HEK293 (cell line): Measurements from ENCODE around the gene NFIX.

Source experiments
- CTCF ChIA-PET: fragments of 350-600 bp; formaldehyde crosslinking; extraction: SDS; loops from one replicate; lab custom pipeline; 2021; ENCODE audit warnings: antibody characterized with exemption; lab: Yijun Ruan, JAX
- POLR2A ChIA-PET: fragments of 300-600 bp; formaldehyde crosslinking; extraction: SDS; loops from one replicate; lab custom pipeline; 2020; ENCODE audit warnings: antibody characterized with exemption, inconsistent platforms; lab: Yijun Ruan, JAX
- H3K27ac ChIP-seq: fragments of 200-500 bp; sonication (Bioruptor generic); 2 replicates; pipeline ENCODE4 v1.5.1; 2014; ENCODE audit warnings: low read depth, low read length, control low read depth, inconsistent platforms; ENCODE audit errors: extremely low read depth
- H3K36me3 ChIP-seq, 2 experiments: fragments of 200-500 bp in 1 of 2; sonication (Bioruptor generic) in 1 of 2; 1 replicate in 1 of 2; 2 replicates in 1 of 2; pipeline ENCODE4 v1.5.1; 2014 to 2017; ENCODE audit warnings: inconsistent platforms in 2 of 2, low read length in 2 of 2; ENCODE audit not compliant: control insufficient read depth in 2 of 2, insufficient read depth in 1 of 2
- H3K4me1 ChIP-seq: fragments of 200-500 bp; sonication (Bioruptor generic); 2 replicates; pipeline ENCODE4 v1.5.1; 2014; ENCODE audit warnings: mild to moderate bottlenecking, low read length, inconsistent platforms; ENCODE audit not compliant: control insufficient read depth, insufficient read depth
- H3K4me3 ChIP-seq: 2 replicates; pipeline ENCODE4 v1.5.1; 2011; ENCODE audit warnings: low read depth, mild to moderate bottlenecking, control low read depth, low read length, moderate library complexity
- H3K9me3 ChIP-seq: fragments of 200-500 bp; sonication (Bioruptor generic); 2 replicates; pipeline ENCODE4 v1.5.1; 2014; ENCODE audit warnings: low read depth, low read length, inconsistent platforms; ENCODE audit not compliant: control insufficient read depth, insufficient read depth
- GLI4 ChIP-seq: fragments of 450-650 bp; formaldehyde crosslinking; IDR thresholded peaks from 2 replicates; pipeline ENCODE4 v1.5.1; 2016; ENCODE audit warnings: missing biosample characterization, missing genetic modification characterization
- GLIS1 ChIP-seq: fragments of 450-650 bp; formaldehyde crosslinking; IDR thresholded peaks from 2 replicates; pipeline ENCODE4 v1.5.1; 2016; ENCODE audit warnings: missing biosample characterization, missing genetic modification characterization
- KLF7 ChIP-seq: fragments of 450-650 bp; formaldehyde crosslinking; IDR thresholded peaks from 2 replicates; pipeline ENCODE4 v1.5.1; 2016; ENCODE audit warnings: missing biosample characterization, missing genetic modification characterization, borderline replicate concordance
- OSR2 ChIP-seq: fragments of 450-650 bp; formaldehyde crosslinking; IDR thresholded peaks from 2 replicates; pipeline ENCODE4 v1.5.1; 2016; ENCODE audit warnings: missing biosample characterization, missing genetic modification characterization
- PATZ1 ChIP-seq: fragments of 450-650 bp; formaldehyde crosslinking; IDR thresholded peaks from 2 replicates; pipeline ENCODE4 v1.5.1; 2016; ENCODE audit warnings: missing biosample characterization, missing genetic modification characterization
- SCRT2 ChIP-seq: fragments of 450-650 bp; formaldehyde crosslinking; IDR thresholded peaks from 2 replicates; pipeline ENCODE4 v1.5.1; 2016; ENCODE audit warnings: missing biosample characterization, missing genetic modification characterization
- ZBTB10 ChIP-seq: fragments of 450-650 bp; formaldehyde crosslinking; IDR thresholded peaks from 2 replicates; pipeline ENCODE4 v1.5.1; 2016; ENCODE audit warnings: missing biosample characterization, missing genetic modification characterization
- ZFP69B ChIP-seq: fragments of 450-650 bp; formaldehyde crosslinking; IDR thresholded peaks from 2 replicates; pipeline ENCODE4 v1.5.1; 2016; ENCODE audit warnings: missing biosample characterization, missing genetic modification characterization
- ZIC2 ChIP-seq: fragments of 450-650 bp; formaldehyde crosslinking; IDR thresholded peaks from 2 replicates; pipeline ENCODE4 v1.5.1; 2016; ENCODE audit warnings: missing biosample characterization, missing genetic modification characterization
- ZNF114 ChIP-seq: fragments of 450-650 bp; formaldehyde crosslinking; IDR thresholded peaks from 2 replicates; pipeline ENCODE4 v1.5.0; 2017; ENCODE audit warnings: missing biosample characterization, missing genetic modification characterization
- ZNF175 ChIP-seq: fragments of 450-650 bp; formaldehyde crosslinking; IDR thresholded peaks from 2 replicates; pipeline ENCODE4 v1.5.1; 2016; ENCODE audit warnings: missing biosample characterization, missing genetic modification characterization
- ZNF24 ChIP-seq: fragments of 450-650 bp; formaldehyde crosslinking; IDR thresholded peaks from 2 replicates; pipeline ENCODE4 v1.5.1; 2016; ENCODE audit warnings: missing biosample characterization, missing genetic modification characterization
- ZNF248 ChIP-seq: fragments of 450-650 bp; formaldehyde crosslinking; IDR thresholded peaks from 2 replicates; pipeline ENCODE4 v1.5.1; 2017; ENCODE audit warnings: missing biosample characterization, missing genetic modification characterization
- ZNF26 ChIP-seq: fragments of 450-650 bp; formaldehyde crosslinking; IDR thresholded peaks from 2 replicates; pipeline ENCODE4 v1.5.1; 2016; ENCODE audit warnings: missing biosample characterization, missing genetic modification characterization
- ZNF449 ChIP-seq: fragments of 450-650 bp; formaldehyde crosslinking; IDR thresholded peaks from 2 replicates; pipeline ENCODE4 v1.5.1; 2017; ENCODE audit warnings: missing biosample characterization, mild to moderate bottlenecking, missing genetic modification characterization, moderate library complexity
- ZNF518A ChIP-seq: fragments of 450-650 bp; formaldehyde crosslinking; conservative IDR thresholded peaks from 2 replicates; pipeline ENCODE4 v1.5.1; 2016; ENCODE audit warnings: low read depth, missing biosample characterization, missing genetic modification characterization
- ZNF529 ChIP-seq: fragments of 450-650 bp; formaldehyde crosslinking; IDR thresholded peaks from 2 replicates; pipeline ENCODE4 v1.5.1; 2017; ENCODE audit warnings: missing genetic modification characterization, missing biosample characterization; ENCODE audit not compliant: insufficient replicate concordance
- ZNF530 ChIP-seq: fragments of 450-650 bp; formaldehyde crosslinking; IDR thresholded peaks from 2 replicates; pipeline ENCODE4 v1.5.1; 2016; ENCODE audit warnings: low read depth, missing biosample characterization, missing genetic modification characterization
- ZNF585B ChIP-seq: fragments of 450-650 bp; formaldehyde crosslinking; IDR thresholded peaks from 2 replicates; pipeline ENCODE4 v1.5.1; 2016; ENCODE audit warnings: missing biosample characterization, missing genetic modification characterization
- ZNF701 ChIP-seq: fragments of 450-650 bp; formaldehyde crosslinking; IDR thresholded peaks from 2 replicates; pipeline ENCODE4 v1.5.1; 2016; ENCODE audit warnings: missing biosample characterization, missing genetic modification characterization
- ZNF791 ChIP-seq: fragments of 450-650 bp; formaldehyde crosslinking; IDR thresholded peaks from 2 replicates; pipeline ENCODE4 v1.5.1; 2016; ENCODE audit warnings: missing biosample characterization, missing genetic modification characterization
- TF ChIP-seq, protein P1 (sequence below): fragments of 450-650 bp; formaldehyde crosslinking; IDR thresholded peaks from 2 replicates; pipeline ENCODE4 v1.5.1; 2016; ENCODE audit warnings: missing biosample characterization, missing genetic modification characterization

Gene NFIX

DNA sequence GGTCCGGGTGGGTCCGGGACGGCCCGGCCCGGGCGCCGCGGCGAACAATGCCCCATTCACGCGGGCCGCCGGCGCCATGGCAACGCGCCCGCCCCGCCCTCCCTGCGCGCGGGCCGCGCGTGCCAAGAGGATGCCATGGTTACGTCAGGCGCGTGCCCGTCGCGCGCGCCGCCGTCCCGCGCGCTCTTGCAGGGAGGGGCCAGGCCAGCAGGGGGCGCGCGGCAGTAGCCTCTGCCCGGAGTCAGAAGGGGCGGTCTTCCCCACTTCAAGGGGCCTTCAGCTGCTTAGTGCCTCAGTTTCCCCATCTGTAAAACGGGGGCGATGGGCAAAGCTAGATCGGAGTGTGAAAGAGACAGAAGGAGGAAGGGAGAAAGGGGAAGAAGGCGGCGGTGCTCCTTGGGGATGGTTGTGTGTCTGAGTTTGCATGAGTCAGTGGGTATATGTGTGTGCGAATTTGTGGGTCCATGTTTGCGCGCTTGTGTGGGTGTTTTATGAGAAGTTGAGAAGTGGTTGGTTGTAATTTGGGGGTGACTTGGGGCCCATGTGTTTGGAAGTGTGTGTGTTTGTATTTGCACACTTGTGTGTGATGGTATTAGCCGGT, 11.6 kb upstream of the NFIX start:
- H3K9me3 ChIP-seq, result no peaks in the 10 kb centered on the region
- H3K4me3 ChIP-seq, result peak overlapping the region; percentile 16
- no peak overlapping the region for H3K27ac ChIP-seq
- POLR2A ChIA-PET, result no interaction called here
- H3K4me1 ChIP-seq, result no peaks in the 10 kb centered on the region
- CTCF ChIA-PET, result interaction anchor here (0.5 to 13.3 kb wide), 14 partner anchors 15 to 632 kb away, joined by 3 to 274 read pairs (median 3); no protein-coding TSS in a partner anchor
- no peaks in the 10 kb centered on the region for H3K36me3 ChIP-seq
- no peak for TF ChIP-seq ZNF24 (tag by site-specific recombination)
- 0 out of 2 replicates have a peak, but pooled peaks have one; percentile 24 for TF ChIP-seq ZNF791 (tag by site-specific recombination)
- no peak for TF ChIP-seq OSR2 (tag by site-specific recombination)
- peak; percentile 31; the same call in 1 of the 2 replicates for TF ChIP-seq PATZ1 (tag by site-specific recombination)
- TF ChIP-seq ZNF248 (tag by site-specific recombination), result no peak
- no peak for TF ChIP-seq ZNF585B
- TF ChIP-seq ZNF114 (tag by site-specific recombination), result no peak
- TF ChIP-seq GLI4 (tag by site-specific recombination), result no peak
- TF ChIP-seq, protein P1, sequence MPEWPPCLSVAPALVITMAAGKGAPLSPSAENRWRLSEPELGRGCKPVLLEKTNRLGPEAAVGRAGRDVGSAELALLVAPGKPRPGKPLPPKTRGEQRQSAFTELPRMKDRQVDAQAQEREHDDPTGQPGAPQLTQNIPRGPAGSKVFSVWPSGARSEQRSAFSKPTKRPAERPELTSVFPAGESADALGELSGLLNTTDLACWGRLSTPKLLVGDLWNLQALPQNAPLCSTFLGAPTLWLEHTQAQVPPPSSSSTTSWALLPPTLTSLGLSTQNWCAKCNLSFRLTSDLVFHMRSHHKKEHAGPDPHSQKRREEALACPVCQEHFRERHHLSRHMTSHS (tag by site-specific recombination), result no peak
- TF ChIP-seq ZIC2 (tag by site-specific recombination), result no peak
- TF ChIP-seq ZNF518A (tag by site-specific recombination), result no peak
- TF ChIP-seq ZFP69B, result 0 out of 2 replicates have a peak, but pooled peaks have one; percentile 4
- no peak for TF ChIP-seq ZNF449 (tag by site-specific recombination)
- no peak for TF ChIP-seq KLF7 (tag by site-specific recombination)
- no peak for TF ChIP-seq ZNF175
- no peak for TF ChIP-seq ZNF530 (tag by site-specific recombination)
- TF ChIP-seq ZNF529 (tag by site-specific recombination), result no peak
- TF ChIP-seq GLIS1 (tag by site-specific recombination), result no peak
- no peak for TF ChIP-seq ZNF701
- peak; percentile 53; the same call in 1 of the 2 replicates for TF ChIP-seq ZBTB10
- no peak for TF ChIP-seq SCRT2 (tag by site-specific recombination)
- TF ChIP-seq ZNF26 (tag by site-specific recombination), result no peak
